ENCODE measurements around the gene ZNF474.

DNA sequence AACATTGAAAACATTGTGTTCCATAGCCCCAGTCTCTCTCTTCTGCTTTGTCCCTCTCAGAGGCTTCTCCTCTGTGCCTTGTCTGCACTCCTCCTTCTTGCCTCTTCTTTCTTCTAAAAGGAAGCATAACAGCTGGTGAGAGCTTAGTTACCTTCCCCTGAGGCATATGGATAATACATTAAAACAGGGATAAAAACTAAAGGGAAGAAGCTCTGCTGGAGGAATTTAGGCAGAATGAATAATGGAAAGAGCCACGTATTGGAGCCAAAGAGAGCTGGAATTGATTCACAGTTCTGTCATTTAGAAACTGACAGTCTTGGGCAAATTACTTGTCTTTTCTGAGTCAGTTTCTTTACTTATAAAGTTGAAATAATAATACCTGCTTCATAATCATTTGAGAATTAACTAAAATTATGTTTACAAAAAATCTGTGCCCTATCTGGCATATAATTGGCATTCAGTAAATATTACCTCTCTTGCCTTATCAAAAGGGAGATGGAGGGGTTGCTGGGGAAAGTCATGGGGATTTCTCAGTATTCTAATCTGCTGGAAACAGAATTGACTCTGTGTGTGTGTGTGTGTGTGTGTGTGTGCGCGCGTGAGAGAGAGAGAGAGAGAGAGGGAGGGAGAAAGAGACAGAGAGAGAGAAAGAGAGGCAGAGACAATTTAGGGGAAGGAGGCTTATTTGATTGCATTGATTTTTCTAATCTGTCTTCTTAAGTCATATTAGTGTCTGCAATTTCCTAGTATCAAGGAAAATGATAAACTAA, 20.2 kb downstream of the ZNF474 start:
- TF ChIP-seq, protein P1, sequence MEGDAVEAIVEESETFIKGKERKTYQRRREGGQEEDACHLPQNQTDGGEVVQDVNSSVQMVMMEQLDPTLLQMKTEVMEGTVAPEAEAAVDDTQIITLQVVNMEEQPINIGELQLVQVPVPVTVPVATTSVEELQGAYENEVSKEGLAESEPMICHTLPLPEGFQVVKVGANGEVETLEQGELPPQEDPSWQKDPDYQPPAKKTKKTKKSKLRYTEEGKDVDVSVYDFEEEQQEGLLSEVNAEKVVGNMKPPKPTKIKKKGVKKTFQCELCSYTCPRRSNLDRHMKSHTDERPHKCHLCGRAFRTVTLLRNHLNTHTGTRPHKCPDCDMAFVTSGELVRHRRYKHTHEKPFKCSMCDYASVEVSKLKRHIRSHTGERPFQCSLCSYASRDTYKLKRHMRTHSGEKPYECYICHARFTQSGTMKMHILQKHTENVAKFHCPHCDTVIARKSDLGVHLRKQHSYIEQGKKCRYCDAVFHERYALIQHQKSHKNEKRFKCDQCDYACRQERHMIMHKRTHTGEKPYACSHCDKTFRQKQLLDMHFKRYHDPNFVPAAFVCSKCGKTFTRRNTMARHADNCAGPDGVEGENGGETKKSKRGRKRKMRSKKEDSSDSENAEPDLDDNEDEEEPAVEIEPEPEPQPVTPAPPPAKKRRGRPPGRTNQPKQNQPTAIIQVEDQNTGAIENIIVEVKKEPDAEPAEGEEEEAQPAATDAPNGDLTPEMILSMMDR (IDR thresholded peaks at IDR 0.05; ENCODE audit: insufficient read depth, low read depth, low read length), result no peak
- TF ChIP-seq EZH2 (IDR thresholded peaks at IDR 0.05; ENCODE audit: insufficient read depth, low read length), result no peak

Data from astrocyte (in vitro differentiated cells and primary cell).